ENCODE measurements around the gene TYMS. TPM values are rescaled to one million over a fixed set of nuclear protein-coding genes. Genes with fewer than 3 reads are reported as not detected.
A peak's percentile ranks its signal among the peaks of the same experiment; 100 is the strongest.

Gene TYMS
- total and polyA plus RNA-seq, 9 of the 15 experiments (the other 6 are each of a cell fraction or from before 2014, with no cell fraction given), result 69.1 to 409 (median 175) TPM

- BruUV-seq (replicated peaks), result no TSS peak
- H3K9ac ChIP-seq (ENCODE audit: insufficient read depth in 1 of 2, low read depth in 2 of 2, low read length in 2 of 2), result no peak overlapping the region
- H2AFZ ChIP-seq (ENCODE audit: low read depth, low read length), result peak overlapping the region; percentile 83
- no peaks in the 10 kb centered on the region for H3K9me1 ChIP-seq (ENCODE audit: control insufficient read depth, insufficient read depth, low read length)
- H3K4me2 ChIP-seq (ENCODE audit: insufficient read depth, low read length), result 0 out of 2 replicates have a peak overlapping the region, but pooled peaks have one; percentile 6
- no peak overlapping the region for H3K4me3 ChIP-seq
- ChIA-PET POLR2A (interaction anchor here (0.6 to 1.6 kb wide), 8 partner anchors 11 to 148 kb away, joined by 3 to 7 read pairs (median 3); no protein-coding TSS in a partner anchor), CTCF (ENCODE audit: low intra/inter-chr PET ratio) (no interaction called here)
- FAIRE-seq (no peak), DNase-seq (ENCODE audit: extremely low read depth in 1 of 4, low spot score in 3 of 4) (no peak), ATAC-seq (no peak)
- no peaks in the 10 kb centered on the region for H3K9me3 ChIP-seq (replicated peaks; ENCODE audit: control insufficient read depth, insufficient read depth, low read depth, low read length)
- in situ Hi-C loops (cut with MboI) (no loop called here), intact Hi-C loops (cut with micrococcal nuclease) (no loop called here)
- peaks cover 40% of the 10 kb centered on the region for H3K79me2 ChIP-seq (ENCODE audit: control insufficient read depth, insufficient read depth, low read length)
- TF ChIP-seq FOXO4 (CRISPR knock-in tag; IDR thresholded peaks at IDR 0.05), result no peak
- TF ChIP-seq ATF3 (IDR thresholded peaks at IDR 0.05), result no peak
- 0 out of 2 replicates have a peak, but pooled peaks have one; percentile 3 for TF ChIP-seq ATF3 (CRISPR knock-in tag; conservative IDR thresholded peaks at IDR 0.05)
- no peak for TF ChIP-seq RFX7 (CRISPR knock-in tag; IDR thresholded peaks at IDR 0.05)
- TF ChIP-seq ZNF639 (CRISPR knock-in tag; conservative IDR thresholded peaks at IDR 0.05 in 1 of 2, IDR thresholded peaks at IDR 0.05 in 1 of 2), result no peak
- H4K20me1 ChIP-seq (replicated peaks; ENCODE audit: control insufficient read depth, insufficient read depth, low read length), result no peaks in the 10 kb centered on the region
- H3K27ac ChIP-seq (ENCODE audit: extremely low read depth, low read depth, low read length), result no peak overlapping the region
- no peaks in the 10 kb centered on the region for H3K27me3 ChIP-seq (ENCODE audit: control insufficient read depth in 2 of 2, insufficient read depth in 2 of 2, low read length in 2 of 2)
- peaks cover 7 to 10% of the 10 kb centered on the region in 2 experiments; a peak in 3 of 5 replicates for H3K4me1 ChIP-seq (replicated peaks in 1 of 2; ENCODE audit: control insufficient read depth in 2 of 2, insufficient read depth in 2 of 2, low read length in 2 of 2)
- peaks cover 26% of the 10 kb centered on the region; the same call in 2 of the 3 replicates for H3K36me3 ChIP-seq (ENCODE audit: control insufficient read depth, insufficient read depth, low read length)
- 94% methylated on average over 22 of the region's 23 CpGs for WGBS (ENCODE audit: insufficient coverage, low coverage, missing lambda C conversion rate)
Measured at GRCh38 chr18:713135-713490, 55.7 kb downstream of the TYMS start.
